ENCODE results near the gene FIGNL1.
"Not testable (repeated sequence)": the region's sequence is repeated elsewhere in the genome, so short reads cannot be mapped to it uniquely, and the experiment has no call there.

FIGNL1 gene

GRCh38 chr7:50470250-50471163 is 20.4 kb upstream of the FIGNL1 start:
- DNase-seq (ENCODE audit: low read depth, low spot score) = no peak

DNA sequence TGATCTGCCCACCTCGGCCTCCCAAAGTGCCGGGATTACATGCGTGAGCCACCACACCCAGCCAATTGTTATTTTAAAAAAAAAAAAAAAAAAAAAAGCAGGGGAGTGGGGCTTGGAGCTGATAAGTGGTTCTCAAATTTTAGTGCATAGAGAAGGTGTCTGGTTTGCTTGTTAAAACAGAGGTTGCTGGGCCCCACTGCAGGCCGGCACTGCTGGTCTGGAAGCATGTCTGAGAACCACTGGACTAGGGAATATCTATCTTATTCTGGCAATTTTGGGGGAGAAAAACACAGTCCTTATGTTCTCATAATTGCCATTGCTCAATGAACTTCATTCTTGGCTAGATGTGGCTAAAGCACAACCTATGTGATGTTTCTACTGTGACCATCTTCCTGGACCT is 19.0 kb upstream of the FIGNL1 start:
- DNase-seq (ENCODE audit: low read depth, low spot score) = no peak

DNA sequence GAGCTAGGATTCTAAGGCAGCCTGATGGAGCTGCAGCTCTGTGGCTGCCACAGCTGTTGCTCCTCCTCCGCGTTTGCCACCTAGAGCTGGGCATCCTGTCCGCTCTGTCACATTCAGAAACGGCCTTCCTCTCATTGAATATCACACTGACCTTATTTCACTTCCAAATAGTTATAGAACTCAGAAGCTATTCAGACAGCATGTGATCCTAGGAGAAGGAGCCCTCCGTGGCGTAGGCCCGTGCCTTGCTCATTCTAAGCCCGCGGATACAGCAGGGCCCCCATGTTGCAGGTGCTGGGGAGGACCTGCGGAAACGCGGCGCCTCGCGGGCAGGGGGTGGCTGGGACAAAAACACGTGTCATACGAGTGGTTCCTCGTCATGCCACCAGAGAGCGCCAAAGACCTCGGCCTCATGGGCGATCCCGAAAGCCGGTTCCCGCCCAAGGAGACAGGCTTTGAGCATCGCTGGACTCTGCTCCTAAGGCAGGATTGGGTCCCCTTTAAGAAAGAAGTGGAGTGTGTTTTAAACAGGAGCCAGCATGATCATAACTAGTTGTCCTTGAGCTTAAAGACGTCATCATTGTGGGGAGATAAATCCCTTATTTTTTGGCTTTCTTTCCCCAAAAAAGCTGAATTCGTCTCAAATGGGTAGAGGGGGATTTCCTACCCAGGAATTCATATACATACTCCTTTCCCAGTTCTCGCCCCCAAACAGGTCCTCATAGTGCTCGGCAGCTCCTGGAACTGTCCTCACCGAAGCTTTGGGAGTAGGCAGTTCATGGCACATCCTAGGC is 17.9 kb upstream of the FIGNL1 start:
- DNase-seq (ENCODE audit: low read depth, low spot score) = peak; percentile 52

- no peak for DNase-seq (ENCODE audit: low read depth, low spot score)
Measured at GRCh38 chr7:50466815-50467585, 16.9 kb upstream of the FIGNL1 start.

DNA sequence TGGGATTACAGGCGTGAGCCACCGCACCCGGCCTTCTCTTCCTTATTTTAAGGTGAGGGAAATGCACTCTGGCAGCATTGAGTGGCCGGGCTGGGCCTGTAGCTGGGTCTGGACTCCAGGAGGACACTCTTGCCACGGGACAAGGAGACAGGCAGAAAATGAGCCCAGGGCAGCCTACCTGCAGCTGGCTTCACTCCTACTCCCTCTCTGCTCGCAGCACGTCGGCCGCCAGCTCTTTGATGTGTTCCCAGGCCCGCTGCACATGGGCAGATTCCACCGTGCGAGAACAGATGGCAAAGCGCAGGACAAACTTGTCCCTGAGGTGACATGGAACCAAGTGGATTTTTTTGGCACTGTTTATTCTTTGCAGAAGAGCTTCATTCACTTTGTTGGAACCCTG is 12.9 kb upstream of the FIGNL1 start:
- DNase-seq (ENCODE audit: low read depth, low spot score) = no peak

DNA sequence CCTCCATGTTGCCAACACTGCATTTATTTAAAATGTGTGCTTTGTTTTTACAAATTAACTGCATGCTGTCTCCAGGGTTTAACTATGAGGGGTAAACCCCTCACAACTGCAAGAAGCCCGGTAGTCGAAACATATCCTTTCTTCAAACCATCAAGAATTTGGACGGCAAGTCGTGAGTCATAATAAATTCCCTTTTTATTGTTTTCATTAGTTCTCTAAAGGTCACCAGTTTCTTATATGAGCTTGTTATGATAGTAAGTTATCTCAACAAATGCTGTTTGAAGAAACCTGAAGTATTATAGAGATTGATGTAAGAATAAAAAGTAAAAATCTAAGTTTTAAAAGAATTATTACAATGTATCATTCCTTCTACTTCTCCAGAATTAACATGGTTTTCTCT is 12.2 kb upstream of the FIGNL1 start:
- DNase-seq (ENCODE audit: low read depth, low spot score) = no peak

DNA sequence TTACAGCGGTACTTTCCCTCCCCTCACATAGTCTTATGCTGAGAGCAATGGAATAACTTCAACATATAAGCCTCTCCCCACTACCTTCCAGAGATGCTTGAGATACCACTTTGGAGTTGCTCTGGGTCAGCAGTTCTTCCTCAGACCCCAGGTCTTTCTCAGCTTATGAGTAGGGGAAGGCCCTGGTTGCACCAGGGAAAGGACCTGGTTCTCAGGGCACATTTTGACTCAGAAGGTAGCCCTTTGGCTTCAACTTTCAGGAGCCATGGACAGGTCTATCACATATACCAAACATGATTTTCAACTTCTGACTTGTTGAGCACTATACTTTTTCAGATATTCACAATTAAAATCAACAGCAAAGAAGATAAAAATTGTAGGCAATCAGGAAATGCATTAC is 11.5 kb upstream of the FIGNL1 start:
- no peak for DNase-seq (ENCODE audit: low read depth, low spot score)

- DNase-seq (ENCODE audit: low read depth, low spot score) = not testable (repeated sequence)
Measured at GRCh38 chr7:50459183-50459582, 9.0 kb upstream of the FIGNL1 start.

DNA sequence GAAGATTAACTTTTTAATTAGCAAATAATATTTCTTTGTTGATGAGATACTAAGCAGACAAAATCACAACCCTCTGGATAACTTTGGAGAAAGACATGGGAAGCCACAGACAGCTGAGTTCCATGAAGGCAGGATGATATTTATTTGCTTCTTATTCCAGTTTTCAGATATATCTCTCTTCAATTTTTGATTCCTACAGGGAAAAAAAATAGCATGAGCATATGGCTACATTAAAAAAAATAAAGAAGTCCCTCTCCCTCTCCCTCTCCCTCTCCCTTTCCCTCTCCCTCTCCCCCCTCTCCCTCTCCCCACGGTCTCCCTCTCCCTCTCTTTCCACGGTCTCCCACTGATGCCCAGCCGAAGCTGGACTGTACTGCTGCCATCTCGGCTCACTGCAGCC is 8.5 kb upstream of the FIGNL1 start:
- not testable (repeated sequence) for DNase-seq (ENCODE audit: low read depth, low spot score)

- DNase-seq (ENCODE audit: low read depth, low spot score) = no peak
Measured at GRCh38 chr7:50456371-50457123, 6.4 kb upstream of the FIGNL1 start.

DNA sequence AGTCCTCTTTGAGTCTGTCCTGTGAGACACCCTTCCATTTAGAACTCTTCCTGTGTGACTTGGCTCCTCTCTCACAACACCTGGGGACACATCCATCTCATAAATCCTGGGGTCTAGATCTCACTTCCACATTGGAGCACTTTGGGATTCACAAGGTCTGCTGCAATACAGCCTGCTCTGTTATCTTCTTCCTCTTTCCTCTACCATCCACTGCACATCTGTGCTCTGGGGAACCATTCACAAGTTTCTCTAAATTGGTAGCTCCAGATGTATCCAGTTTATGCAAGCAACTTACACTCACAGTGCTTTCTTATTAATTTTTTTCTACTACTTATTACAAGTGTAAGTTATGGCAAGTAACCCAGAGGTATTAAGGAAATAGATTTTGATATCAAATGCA is 5.5 kb upstream of the FIGNL1 start:
- DNase-seq (ENCODE audit: low read depth, low spot score) = no peak

GRCh38 chr7:50454968-50455367 is 4.8 kb upstream of the FIGNL1 start:
- no peak for DNase-seq (ENCODE audit: low read depth, low spot score)

DNA sequence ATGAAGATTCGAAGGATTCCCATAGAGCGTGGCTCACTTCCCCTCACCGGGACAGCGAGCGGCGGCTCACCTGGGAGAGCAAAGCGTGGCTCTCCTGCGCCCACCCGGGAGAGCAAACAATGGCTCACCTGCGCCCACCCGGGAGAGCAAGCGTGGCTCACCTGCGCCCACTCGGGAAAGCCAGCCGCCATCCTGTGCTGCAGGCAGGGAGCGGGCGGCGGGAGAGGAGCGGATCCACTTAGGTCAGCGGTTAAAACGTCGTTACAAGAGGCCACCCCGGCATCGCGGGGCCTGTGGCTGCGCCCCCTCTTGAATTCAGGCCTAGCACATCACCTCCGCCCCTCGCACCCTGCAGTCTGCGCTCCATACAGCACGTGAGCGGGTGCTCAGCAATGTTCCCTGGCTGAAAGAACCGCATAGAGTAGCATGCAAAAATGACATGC is 461 bp upstream of the FIGNL1 start:
- no peak for DNase-seq (ENCODE audit: low read depth, low spot score)

- no peak for DNase-seq (ENCODE audit: low read depth, low spot score)
Measured at GRCh38 chr7:50449501-50449880, 659 bp downstream of the FIGNL1 start.

DNA sequence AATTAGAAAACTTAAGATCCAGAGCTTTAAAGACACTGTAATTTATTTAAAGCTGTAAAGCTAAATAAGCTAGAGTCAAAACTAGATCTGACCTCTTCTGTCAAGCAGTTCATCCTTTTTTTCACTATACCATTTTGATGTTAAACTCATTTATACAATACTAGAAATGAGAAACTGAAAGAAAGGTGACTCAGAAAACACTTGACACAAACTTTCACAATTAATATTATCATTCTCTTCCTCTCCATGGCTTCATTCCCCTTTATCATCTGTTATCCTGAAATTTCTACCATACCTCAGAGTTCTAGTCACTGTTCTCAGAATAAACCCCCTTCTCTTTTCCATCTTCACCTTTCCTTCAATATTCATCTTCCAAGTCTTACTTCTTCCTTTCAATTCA is 1.3 kb downstream of the FIGNL1 start:
- DNase-seq (ENCODE audit: low read depth, low spot score) = no peak

- no peak for DNase-seq (ENCODE audit: low read depth, low spot score)
Measured at GRCh38 chr7:50446542-50446960, 3.6 kb downstream of the FIGNL1 start.

DNA sequence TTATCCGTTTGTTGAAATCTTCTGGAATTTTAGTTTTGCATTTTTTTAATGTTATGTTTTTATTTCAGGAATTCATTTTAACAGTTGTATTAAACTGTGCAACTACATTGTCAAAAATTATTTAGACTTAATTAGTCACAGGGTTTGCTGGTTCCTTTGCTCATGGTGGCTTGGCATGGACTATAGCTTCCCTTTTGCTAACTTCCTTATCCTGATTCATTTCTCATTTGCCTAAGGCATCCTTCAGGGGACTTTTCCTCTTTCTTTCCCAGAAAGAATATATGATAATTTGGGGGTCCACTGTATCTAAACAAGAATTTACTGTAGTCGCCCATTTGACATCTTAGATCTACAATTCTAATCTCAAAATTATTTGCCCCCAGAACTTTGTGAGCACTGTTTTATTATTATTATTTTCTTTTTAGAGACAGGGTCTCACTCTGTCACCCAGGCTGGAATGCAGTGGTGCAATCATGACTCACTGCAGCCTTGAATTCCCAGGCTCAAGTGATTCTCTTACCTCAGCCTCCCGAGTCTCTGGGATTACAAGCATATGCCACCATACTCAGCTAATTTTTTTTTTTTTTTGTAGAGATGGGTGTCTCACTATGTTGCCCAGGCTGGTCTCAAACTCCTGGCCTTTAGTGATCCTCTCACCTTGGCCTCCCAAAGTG is 13.9 kb downstream of the FIGNL1 start:
- DNase-seq (ENCODE audit: low read depth, low spot score) = no peak

GRCh38 chr7:50431722-50432305 is 18.3 kb downstream of the FIGNL1 start:
- no peak for DNase-seq (ENCODE audit: low read depth, low spot score)

- no peak for DNase-seq (ENCODE audit: low read depth, low spot score)
Measured at GRCh38 chr7:50431316-50431715, 18.8 kb downstream of the FIGNL1 start.

- DNase-seq (ENCODE audit: low read depth, low spot score) = no peak
Measured at GRCh38 chr7:50428911-50429310, 21.2 kb downstream of the FIGNL1 start.
